HFFc6 (cell line): Measurements from ENCODE around the gene NPVF. TPM values are rescaled to one million over a fixed set of nuclear protein-coding genes. Genes with fewer than 3 reads are reported as not detected.

ENCODE experiments used
- DNase-seq: peaks from one replicate; pipeline ENCODE4 v3.0.0-alpha.2; 2018
- H3K27ac Mint-ChIP-seq: 2 replicates; pipeline ENCODE4 v1.8.0; 2020; ENCODE audit warnings: mild to moderate bottlenecking, mixed read lengths
- H3K27me3 Mint-ChIP-seq: 2 replicates; pipeline ENCODE4 v1.8.0; 2021; ENCODE audit warnings: mild to moderate bottlenecking, moderate library complexity, mixed read lengths; ENCODE audit not compliant: insufficient read depth
- H3K36me3 Mint-ChIP-seq: 2 replicates; pipeline ENCODE4 v1.8.0; 2021; ENCODE audit warnings: low read depth, mixed read lengths
- H3K4me1 Mint-ChIP-seq: 2 replicates; pipeline ENCODE4 v1.8.0; 2020; ENCODE audit warnings: low read depth, mixed read lengths
- H3K4me3 Mint-ChIP-seq: 2 replicates; pipeline ENCODE4 v1.8.0; 2020; ENCODE audit warnings: mild to moderate bottlenecking, moderate library complexity, mixed read lengths
- H3K9me3 Mint-ChIP-seq: 2 replicates; pipeline ENCODE4 v1.8.0; 2020; ENCODE audit warnings: mild to moderate bottlenecking, mixed read lengths
- CTCF ChIP-seq: fragments of 200-600 bp; sonication (generic); IDR thresholded peaks from 2 replicates; pipeline ENCODE4 v1.5.0; 2021; ENCODE audit warnings: antibody characterized with exemption, mild to moderate bottlenecking
- total RNA-seq, 6 experiments: library from RNA; stranded (reverse); fragmentation: NEBNext Ultra II Directional; extraction: Animal tissue kit (Norgen Biotek cat#: 25700); gene quantifications; 2 replicates in 1 of 6; 3 replicates in 5 of 6; pipeline ENCODE4 v1.2.3, GENCODE V29; 2021

Gene NPVF
- total RNA-seq, 6 experiments from 2014 or later, result not detected

GRCh38 chr7:25186436-25186835 lies 41.9 kb downstream of the NPVF start:
- H3K9me3 Mint-ChIP-seq, result no peaks in the 10 kb centered on the region
- H3K4me1 Mint-ChIP-seq, result no peaks in the 10 kb centered on the region
- H3K27me3 Mint-ChIP-seq, result peaks cover 7% of the 10 kb centered on the region
- H3K36me3 Mint-ChIP-seq, result no peaks in the 10 kb centered on the region
- DNase-seq, result no peak
- TF ChIP-seq CTCF, result no peak
- no peak overlapping the region for H3K27ac Mint-ChIP-seq
- H3K4me3 Mint-ChIP-seq, result no peak overlapping the region

- H3K4me3 Mint-ChIP-seq, result no peak overlapping the region
- H3K36me3 Mint-ChIP-seq, result no peaks in the 10 kb centered on the region
- peaks cover 11% of the 10 kb centered on the region; the same call in 1 of the 2 replicates for H3K27me3 Mint-ChIP-seq
- peaks cover 6% of the 10 kb centered on the region; the same call in 1 of the 2 replicates for H3K4me1 Mint-ChIP-seq
- no peak for TF ChIP-seq CTCF
- no peaks in the 10 kb centered on the region for H3K9me3 Mint-ChIP-seq
- DNase-seq, result no peak
- H3K27ac Mint-ChIP-seq, result no peak overlapping the region
These were observed 46.8 kb downstream of the NPVF start for GRCh38 chr7:25181532-25181931.

GRCh38 chr7:25180946-25181345 lies 47.3 kb downstream of the NPVF start:
- no peaks in the 10 kb centered on the region for H3K36me3 Mint-ChIP-seq
- DNase-seq, result no peak

GRCh38 chr7:25180592-25180923 lies 47.7 kb downstream of the NPVF start:
- no peak overlapping the region for H3K27ac Mint-ChIP-seq
- peak; percentile 60 for TF ChIP-seq CTCF

More at GRCh38 chr7:25180946-25181345, 47.3 kb downstream of the NPVF start:
- Mint-ChIP-seq H3K4me3 (peak overlapping the region; percentile 86), H3K9me3 (no peaks in the 10 kb centered on the region), H3K4me1 (peaks cover 6% of the 10 kb centered on the region; the same call in 1 of the 2 replicates), H3K27ac (no peak overlapping the region), H3K27me3 (peaks cover 10% of the 10 kb centered on the region; the same call in 1 of the 2 replicates)
- TF ChIP-seq CTCF, result no peak

GRCh38 chr7:25179771-25180591 lies 48.3 kb downstream of the NPVF start:
- Mint-ChIP-seq H3K36me3 (no peaks in the 10 kb centered on the region), H3K27ac (no peak overlapping the region), H3K9me3 (no peaks in the 10 kb centered on the region), H3K4me3 (peak overlapping the region; percentile 86), H3K4me1 (peaks cover 6% of the 10 kb centered on the region; the same call in 1 of the 2 replicates), H3K27me3 (peaks cover 8% of the 10 kb centered on the region; the same call in 1 of the 2 replicates)
- TF ChIP-seq CTCF, result peak; percentile 95
- DNase-seq, result peak; percentile 70

More at GRCh38 chr7:25180592-25180923, 47.7 kb downstream of the NPVF start:
- Mint-ChIP-seq H3K9me3 (no peaks in the 10 kb centered on the region), H3K4me1 (peaks cover 6% of the 10 kb centered on the region; the same call in 1 of the 2 replicates), H3K27me3 (peaks cover 8% of the 10 kb centered on the region; the same call in 1 of the 2 replicates), H3K36me3 (no peaks in the 10 kb centered on the region), H3K4me3 (peak overlapping the region; percentile 86)
- DNase-seq, result no peak
